Breast epithelium (tissue), 4 donors: ENCODE data around the gene ODAD4. TPM values are rescaled to one million over a fixed set of nuclear protein-coding genes. Genes with fewer than 3 reads are reported as not detected.

ENCODE experiments used
- DNase-seq, 2 donors: peaks; one replicate each; pipeline ENCODE4 v3.0.0-alpha.2; 2019; ENCODE audit warnings: low spot score in 2 of 2
- H3K27ac ChIP-seq, 2 donors: fragments of 200-600 bp; sonication (generic) in 1 of 2; one replicate each; pipeline ENCODE4 v1.5.1; 2016 to 2019; ENCODE audit warnings: mild to moderate bottlenecking in 1 of 2
- H3K27me3 ChIP-seq, 2 donors: fragments of 200-600 bp; sonication (generic) in 1 of 2; one replicate each; pipeline versions ENCODE4 v1.5.1 to v1.6.0; 2017 to 2019; ENCODE audit warnings: control low read depth in 1 of 2, mild to moderate bottlenecking in 1 of 2
- H3K36me3 ChIP-seq: fragments of 200-600 bp; one replicate; pipeline ENCODE4 v1.5.1; 2019
- H3K4me1 ChIP-seq, 2 donors: fragments of 200-600 bp; sonication (generic); one replicate each; pipeline ENCODE4 v1.5.1; 2016 to 2019; ENCODE audit warnings: control low read depth in 1 of 2
- H3K4me3 ChIP-seq, 3 donors: fragments of 200-600 bp; sonication (generic); 1 replicate in 2 of 3; 2 replicates in 1 of 3; pipeline ENCODE4 v1.5.1; 2016 to 2019; ENCODE audit warnings: mild to moderate bottlenecking in 3 of 3, moderate library complexity in 2 of 3
- H3K9me3 ChIP-seq, 2 donors: fragments of 200-600 bp; sonication (generic) in 1 of 2; one replicate each; pipeline ENCODE4 v1.5.1; 2016 to 2019; ENCODE audit warnings: control low read depth in 1 of 2
- CTCF ChIP-seq, 3 donors: fragments of 450-650 bp; IDR thresholded peaks; one replicate each; pipeline ENCODE4 v1.5.1; 2016 to 2017; ENCODE audit warnings: antibody characterized with exemption in 3 of 3, mild to moderate bottlenecking in 3 of 3, moderate library complexity in 3 of 3
- POLR2A ChIP-seq: fragments of 450-650 bp; IDR thresholded peaks from one replicate; pipeline ENCODE4 v1.6.1; 2016; ENCODE audit warnings: antibody characterized with exemption, mild to moderate bottlenecking, moderate library complexity
- POLR2AphosphoS5 ChIP-seq, 3 donors: sonication (generic); formaldehyde crosslinking; IDR thresholded peaks; one replicate each; pipeline ENCODE4 v1.6.1; 2017; ENCODE audit warnings: antibody characterized with exemption in 3 of 3
- intact Hi-C: fragments of 100-400 bp; cut with DNase I; formaldehyde crosslinking; loops from one replicate; pipeline ENCODE4 v1.15.1; 2023; ENCODE audit warnings: low total_unique reads
- total RNA-seq, 3 donors: library from RNA; depleted of rRNA; stranded (reverse); fragments of >200 nt; gene quantifications; one replicate each; pipeline ENCODE4 v1.1.0, GENCODE V29; 2016

Gene ODAD4
- total RNA-seq, 3 donors from 2014 or later: 0.48 to 3.2 (median 1.6) TPM

DNA sequence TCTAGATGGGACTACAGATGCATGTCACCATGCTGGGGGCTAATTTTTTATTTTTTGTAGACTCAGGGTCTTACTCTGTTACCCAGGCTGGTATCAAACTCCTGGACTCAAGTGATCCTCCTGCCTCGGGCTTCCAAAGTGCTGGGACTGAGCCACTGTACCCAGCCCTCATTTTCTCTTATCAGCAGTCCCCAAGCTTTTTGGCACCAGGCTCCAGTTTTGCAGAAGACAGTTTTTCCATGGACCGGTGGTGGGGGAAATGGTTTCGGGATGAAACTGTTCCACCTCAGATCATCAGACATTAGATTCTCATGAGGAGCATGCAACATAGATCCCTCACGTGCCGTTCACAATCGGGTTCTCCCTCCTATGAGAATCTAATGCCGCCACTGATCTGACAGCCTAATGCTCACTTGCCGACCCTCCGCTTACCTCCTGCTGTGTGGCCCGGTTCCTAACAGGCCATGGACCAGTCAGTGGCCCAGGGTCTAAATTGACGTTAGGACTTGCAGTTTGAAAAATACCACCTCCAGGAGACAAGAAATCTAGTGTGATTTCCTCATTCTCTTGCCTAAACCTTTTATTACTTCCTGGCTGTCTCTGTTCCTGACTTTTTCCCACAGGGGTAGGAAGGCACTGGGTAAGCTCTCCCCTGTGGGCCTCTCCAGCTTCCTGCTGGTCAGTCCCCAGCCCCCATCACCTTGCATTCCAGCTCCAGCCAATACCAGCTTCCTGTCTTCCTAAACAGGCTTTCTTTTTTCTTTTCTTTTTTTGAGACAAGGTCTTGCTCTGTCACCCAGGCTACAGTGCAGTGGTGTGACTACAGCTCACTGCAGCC lies 26.8 kb downstream of the ODAD4 start:
- Histone ChIP-seq H3K4me3 (no peak overlapping the region), H3K27ac (no peak overlapping the region), H3K4me1 (no peaks in the 10 kb centered on the region), H3K9me3 (no peaks in the 10 kb centered on the region), H3K36me3 (no peaks in the 10 kb centered on the region), H3K27me3 (no peaks in the 10 kb centered on the region)
- DNase-seq: no peak
- TF ChIP-seq POLR2AphosphoS5 (IDR thresholded peaks at IDR 0.05): no peak
- TF ChIP-seq POLR2A: no peak
- no peak for TF ChIP-seq CTCF (IDR thresholded peaks at IDR 0.05)
- intact Hi-C loops: no loop called here

GRCh38 chr17:41957869-41958439 lies 27.5 kb downstream of the ODAD4 start:
- Histone ChIP-seq H3K27me3 (no peaks in the 10 kb centered on the region), H3K9me3 (no peaks in the 10 kb centered on the region), H3K27ac (no peak overlapping the region), H3K4me1 (no peaks in the 10 kb centered on the region), H3K36me3 (no peaks in the 10 kb centered on the region), H3K4me3 (no peak overlapping the region)
- no peak for TF ChIP-seq CTCF (IDR thresholded peaks at IDR 0.05)
- TF ChIP-seq POLR2AphosphoS5 (IDR thresholded peaks at IDR 0.05): no peak
- TF ChIP-seq POLR2A: no peak
- DNase-seq: no peak
- intact Hi-C loops: no loop called here

GRCh38 chr17:41959030-41959335 lies 28.6 kb downstream of the ODAD4 start:
- no peaks in the 10 kb centered on the region for H3K27me3 ChIP-seq
- TF ChIP-seq CTCF (IDR thresholded peaks at IDR 0.05): no peak
- no peak for TF ChIP-seq POLR2A
- no peak for TF ChIP-seq POLR2AphosphoS5 (IDR thresholded peaks at IDR 0.05)
- H3K27ac ChIP-seq: peak overlapping the region in 1 of 2 donors; percentile 1
- DNase-seq: no peak
- intact Hi-C loops: no loop called here
- H3K36me3 ChIP-seq: no peaks in the 10 kb centered on the region
- H3K4me3 ChIP-seq: no peak overlapping the region
- no peaks in the 10 kb centered on the region for H3K9me3 ChIP-seq
- H3K4me1 ChIP-seq: no peaks in the 10 kb centered on the region

DNA sequence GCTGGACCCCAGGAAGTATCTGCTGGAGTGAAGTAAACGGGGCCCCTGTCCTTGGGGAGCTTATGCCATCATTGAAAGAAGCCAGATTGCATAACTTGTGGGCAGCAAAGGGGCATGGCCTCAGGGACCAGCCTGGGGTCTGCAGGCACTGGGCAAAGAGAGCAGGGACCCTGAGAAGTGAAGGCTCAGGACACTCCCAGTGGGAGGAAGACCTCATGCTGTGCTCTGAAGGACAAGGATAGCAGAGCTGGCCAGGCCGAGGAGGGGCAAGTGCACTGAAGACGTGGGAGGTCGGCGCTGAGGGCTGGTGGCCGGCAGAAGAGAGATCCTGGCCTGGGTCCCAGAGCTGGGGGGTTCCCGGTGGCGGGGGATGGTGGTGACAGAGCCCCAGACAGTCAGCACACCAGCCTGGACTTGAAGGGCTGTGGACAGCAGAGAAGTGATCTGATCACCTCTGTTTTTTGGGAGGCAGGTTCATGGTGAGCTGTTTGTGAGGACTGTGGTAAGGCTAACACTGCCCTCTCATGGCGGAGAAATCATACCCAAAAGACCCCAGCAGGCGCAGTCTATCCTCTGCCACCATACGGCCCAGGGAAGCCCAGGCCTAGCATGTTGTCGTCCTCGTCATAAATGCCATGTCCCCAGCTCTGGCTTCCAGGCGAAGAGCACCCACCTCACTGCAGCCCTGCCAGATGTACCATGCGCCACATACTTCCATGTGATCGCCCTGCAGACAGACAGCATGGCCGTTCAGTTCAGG lies 29.1 kb downstream of the ODAD4 start:
- no peak for DNase-seq
- TF ChIP-seq POLR2A (no peak), POLR2AphosphoS5 (IDR thresholded peaks at IDR 0.05) (no peak), CTCF (IDR thresholded peaks at IDR 0.05) (peak in 1 of 3 donors; percentile 17)
- Histone ChIP-seq H3K36me3 (no peaks in the 10 kb centered on the region), H3K27ac (peak overlapping the region in 1 of 2 donors; percentile 1), H3K4me1 (no peaks in the 10 kb centered on the region), H3K9me3 (no peaks in the 10 kb centered on the region), H3K4me3 (no peak overlapping the region), H3K27me3 (no peaks in the 10 kb centered on the region)
- intact Hi-C loops: loop anchor here (5.0 to 10.0 kb wide), 3 partner anchors 65 to 818 kb away; partner anchors contain the start of gene NKIRAS2

- H3K36me3 ChIP-seq: no peaks in the 10 kb centered on the region
- H3K27ac ChIP-seq: no peak overlapping the region
- no peak overlapping the region for H3K4me3 ChIP-seq
- H3K9me3 ChIP-seq: no peaks in the 10 kb centered on the region
- H3K27me3 ChIP-seq: no peaks in the 10 kb centered on the region
- TF ChIP-seq CTCF (IDR thresholded peaks at IDR 0.05) (no peak), POLR2A (no peak), POLR2AphosphoS5 (IDR thresholded peaks at IDR 0.05) (no peak)
- intact Hi-C loops: loop anchor here (5.0 to 10.0 kb wide), 3 partner anchors 63 to 815 kb away; partner anchors contain the start of gene NKIRAS2
- no peak for DNase-seq
- H3K4me1 ChIP-seq: no peaks in the 10 kb centered on the region
These were observed 31.7 kb downstream of the ODAD4 start for GRCh38 chr17:41962111-41962510.
